ENCODE measurements around the gene PRMT7.

- TF ChIP-seq POLR2A (IDR thresholded peaks at IDR 0.05): no peak
- TF ChIP-seq CTCF (IDR thresholded peaks at IDR 0.05 in 8 of 11, conservative IDR thresholded peaks at IDR 0.05 in 3 of 11): no peak
- no peak for TF ChIP-seq POLR2AphosphoS5 (IDR thresholded peaks at IDR 0.05)
Observed at GRCh38 chr16:68298312-68298711, 12.5 kb upstream of the PRMT7 start.
